Measurements from ENCODE around the gene AKAP12.

- no peak for TF ChIP-seq POLR2AphosphoS5 (IDR thresholded peaks at IDR 0.05)
- no peak for TF ChIP-seq CTCF (IDR thresholded peaks at IDR 0.05)
- no peak for TF ChIP-seq POLR2A (IDR thresholded peaks at IDR 0.05)
These were observed 46.4 kb downstream of the AKAP12 start for GRCh38 chr6:151286214-151286613.
